ENCODE measurements around the gene RNASE13.

RNASE13 gene

DNA sequence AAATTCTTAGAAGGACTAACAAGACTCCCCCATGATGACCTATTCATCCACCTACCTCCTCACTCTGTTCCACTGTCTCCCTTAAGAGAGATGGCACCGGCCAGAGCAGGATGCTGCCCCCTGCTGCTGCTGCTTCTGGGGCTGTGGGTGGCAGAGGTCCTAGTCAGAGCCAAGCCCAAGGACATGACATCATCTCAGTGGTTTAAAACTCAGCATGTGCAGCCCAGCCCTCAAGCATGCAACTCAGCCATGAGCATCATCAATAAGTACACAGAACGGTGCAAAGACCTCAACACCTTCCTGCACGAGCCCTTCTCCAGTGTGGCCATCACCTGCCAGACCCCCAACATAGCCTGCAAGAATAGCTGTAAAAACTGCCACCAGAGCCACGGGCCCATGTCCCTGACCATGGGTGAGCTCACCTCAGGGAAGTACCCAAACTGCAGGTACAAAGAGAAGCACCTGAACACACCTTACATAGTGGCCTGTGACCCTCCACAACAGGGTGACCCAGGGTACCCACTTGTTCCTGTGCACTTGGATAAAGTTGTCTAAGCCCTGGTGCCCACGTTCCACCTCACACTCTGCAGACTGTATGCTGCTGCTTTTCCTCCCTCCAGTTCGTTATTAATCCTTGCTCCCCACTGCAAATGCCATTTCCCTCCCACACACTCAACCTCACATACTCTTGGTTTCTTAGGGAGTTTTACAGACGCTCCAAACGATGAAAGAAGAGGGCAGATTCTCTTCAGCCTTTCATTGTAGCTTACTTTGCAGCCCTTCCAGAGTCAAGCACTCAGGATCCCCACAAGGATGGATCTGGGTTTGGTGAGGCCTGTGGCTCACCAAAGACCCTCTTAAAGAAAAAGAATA lies 23.4 kb upstream of the RNASE13 start, which contains the start of gene RNASE8:
TSS of gene RNASE8 (plus strand) at position 20 of the 873 bp plus-strand sequence. CDS start at position 91, 71 bp downstream.
- no peak within 1 kb of the TSS for H3K4me3 ChIP-seq (ENCODE audit: low read length)
- H3K36me3 ChIP-seq (ENCODE audit: insufficient read depth, low read length), result no peaks in the 10 kb centered on the region
- H2AFZ ChIP-seq (ENCODE audit: low read depth, low read length), result no peak within 1 kb of the TSS
- H3K27me3 ChIP-seq (ENCODE audit: insufficient read depth, low read length), result no peaks in the 10 kb centered on the region
- H3K4me1 ChIP-seq (ENCODE audit: insufficient read depth, low read length), result no peaks in the 10 kb centered on the region
- H3K9me3 ChIP-seq (ENCODE audit: low read length), result no peaks in the 10 kb centered on the region

DNA sequence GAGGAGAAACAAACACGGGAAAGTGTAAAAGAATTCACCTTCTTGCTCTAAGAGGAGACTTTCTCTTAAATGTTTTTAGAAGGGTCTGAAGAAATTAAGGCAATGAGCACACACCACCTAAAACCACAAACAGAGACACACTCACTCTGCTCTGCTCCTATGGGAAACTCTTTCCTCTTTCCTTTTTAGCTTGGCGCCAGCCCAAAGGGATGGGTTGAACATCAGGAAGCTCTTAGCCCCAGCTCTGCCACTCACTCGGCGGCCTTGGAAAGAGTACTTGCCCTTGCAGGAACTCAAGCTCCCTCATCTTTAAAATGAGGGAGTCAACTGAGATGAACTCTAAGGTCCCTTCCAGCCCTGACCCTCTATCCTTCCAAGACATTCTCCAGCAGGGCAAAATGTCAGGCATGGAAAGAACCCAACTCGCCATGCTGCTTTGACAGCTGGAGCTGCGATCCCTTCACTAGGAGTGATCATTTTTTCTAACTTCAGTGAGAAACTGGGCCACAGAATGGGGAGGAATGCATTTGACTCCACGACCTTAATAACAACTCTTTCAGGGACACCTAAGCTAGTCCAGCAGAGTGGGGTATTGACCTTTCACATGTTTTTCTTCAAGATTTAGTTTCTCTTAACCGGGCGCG lies 22.0 kb upstream of the RNASE13 start:
- Histone ChIP-seq H2AFZ (ENCODE audit: low read depth, low read length) (no peak overlapping the region), H3K4me3 (ENCODE audit: low read length) (no peak overlapping the region), H3K9me3 (ENCODE audit: low read length) (no peaks in the 10 kb centered on the region), H3K4me1 (ENCODE audit: insufficient read depth, low read length) (no peaks in the 10 kb centered on the region), H3K36me3 (ENCODE audit: insufficient read depth, low read length) (no peaks in the 10 kb centered on the region), H3K27me3 (ENCODE audit: insufficient read depth, low read length) (no peaks in the 10 kb centered on the region)

DNA sequence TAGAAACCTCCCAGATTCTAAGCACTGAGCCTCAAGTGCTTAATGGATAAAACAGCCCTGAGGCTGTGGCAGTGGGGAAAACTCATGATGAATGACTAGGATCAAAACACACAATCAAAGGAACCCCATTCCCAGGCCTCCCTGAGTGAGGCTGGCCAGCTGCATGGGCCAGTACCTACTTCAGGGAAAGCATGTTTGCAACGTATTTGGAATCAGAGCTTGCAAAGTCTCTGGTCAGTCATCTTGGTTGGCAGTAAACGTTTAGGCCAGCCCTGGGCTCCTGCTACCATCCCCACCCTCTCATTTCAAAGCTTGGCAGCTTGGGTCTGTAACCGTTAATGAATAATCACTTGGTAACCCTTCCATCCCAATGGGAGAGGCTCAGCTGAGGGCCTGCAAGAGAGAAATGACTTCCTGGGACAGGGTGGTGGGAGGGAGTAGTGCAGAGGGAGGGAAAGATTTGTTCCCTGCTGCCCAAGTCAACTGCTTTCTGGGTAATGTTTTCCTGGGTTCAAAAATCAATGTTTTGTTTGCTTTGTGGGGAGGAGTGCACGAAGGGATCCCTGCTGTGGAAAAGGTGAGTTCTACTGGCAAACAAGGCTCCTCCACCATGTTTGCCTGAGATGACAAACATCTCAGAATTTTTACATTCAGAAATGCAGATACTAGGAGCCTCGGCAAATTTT lies 21.0 kb upstream of the RNASE13 start:
- Histone ChIP-seq H3K9me3 (ENCODE audit: low read length) (no peaks in the 10 kb centered on the region), H3K27me3 (ENCODE audit: insufficient read depth, low read length) (no peaks in the 10 kb centered on the region), H2AFZ (ENCODE audit: low read depth, low read length) (no peak overlapping the region), H3K4me3 (ENCODE audit: low read length) (no peak overlapping the region), H3K36me3 (ENCODE audit: insufficient read depth, low read length) (no peaks in the 10 kb centered on the region), H3K4me1 (ENCODE audit: insufficient read depth, low read length) (no peaks in the 10 kb centered on the region)

DNA sequence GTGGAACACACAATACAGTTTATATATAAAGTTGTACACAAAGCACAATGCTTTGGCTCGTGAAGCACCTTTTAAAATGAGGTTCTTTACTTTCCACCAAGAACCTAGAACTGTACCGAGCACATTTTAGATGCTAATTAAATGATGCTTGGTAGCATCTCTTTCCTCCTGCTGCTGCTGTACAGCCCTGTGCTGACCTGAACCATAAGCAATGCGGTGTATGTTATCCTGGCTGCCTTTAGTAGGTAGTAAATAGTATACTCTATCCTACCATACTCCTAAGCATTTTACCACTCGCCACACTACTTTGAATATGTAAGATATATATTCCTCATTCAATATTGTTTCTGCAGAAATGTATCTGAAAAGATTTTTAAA lies 20.1 kb upstream of the RNASE13 start:
- Histone ChIP-seq H3K4me3 (ENCODE audit: low read length) (no peak overlapping the region), H3K4me1 (ENCODE audit: insufficient read depth, low read length) (no peaks in the 10 kb centered on the region), H3K9me3 (ENCODE audit: low read length) (no peaks in the 10 kb centered on the region), H3K27me3 (ENCODE audit: insufficient read depth, low read length) (no peaks in the 10 kb centered on the region), H3K36me3 (ENCODE audit: insufficient read depth, low read length) (no peaks in the 10 kb centered on the region), H2AFZ (ENCODE audit: low read depth, low read length) (no peak overlapping the region)

DNA sequence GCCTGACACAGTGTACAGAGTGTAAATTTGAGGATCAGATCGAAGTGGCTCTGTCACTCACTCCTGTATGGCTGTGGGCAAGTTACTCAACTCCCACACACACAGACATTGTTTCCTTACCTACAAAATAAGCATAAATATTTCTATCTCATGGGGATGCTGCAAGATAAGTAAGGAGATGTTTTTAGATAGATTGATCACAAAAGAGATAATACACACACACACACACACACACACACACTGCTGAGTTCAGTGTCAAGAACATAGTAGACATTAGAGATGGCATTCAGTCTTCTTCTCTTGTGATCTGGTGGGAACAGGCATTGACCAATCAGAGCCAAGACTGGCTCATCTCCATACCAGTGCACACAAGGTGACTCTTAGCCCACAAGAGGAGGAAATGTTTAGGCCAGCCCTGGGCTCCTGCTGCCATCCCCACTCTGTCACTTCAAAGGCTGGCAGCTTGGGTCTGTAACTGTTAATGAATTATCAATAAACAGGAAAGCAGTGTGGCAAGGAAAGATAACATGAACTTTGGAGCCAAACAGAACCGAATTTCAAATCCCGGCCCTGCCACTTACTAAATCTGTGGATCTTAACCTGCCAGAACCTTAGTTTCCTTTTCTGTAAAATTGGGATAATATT lies 19.6 kb upstream of the RNASE13 start:
- H3K4me3 ChIP-seq (ENCODE audit: low read length), result no peak overlapping the region
- no peak overlapping the region for H2AFZ ChIP-seq (ENCODE audit: low read depth, low read length)
- H3K9me3 ChIP-seq (ENCODE audit: low read length), result no peaks in the 10 kb centered on the region
- no peaks in the 10 kb centered on the region for H3K4me1 ChIP-seq (ENCODE audit: insufficient read depth, low read length)
- no peaks in the 10 kb centered on the region for H3K36me3 ChIP-seq (ENCODE audit: insufficient read depth, low read length)
- no peaks in the 10 kb centered on the region for H3K27me3 ChIP-seq (ENCODE audit: insufficient read depth, low read length)

DNA sequence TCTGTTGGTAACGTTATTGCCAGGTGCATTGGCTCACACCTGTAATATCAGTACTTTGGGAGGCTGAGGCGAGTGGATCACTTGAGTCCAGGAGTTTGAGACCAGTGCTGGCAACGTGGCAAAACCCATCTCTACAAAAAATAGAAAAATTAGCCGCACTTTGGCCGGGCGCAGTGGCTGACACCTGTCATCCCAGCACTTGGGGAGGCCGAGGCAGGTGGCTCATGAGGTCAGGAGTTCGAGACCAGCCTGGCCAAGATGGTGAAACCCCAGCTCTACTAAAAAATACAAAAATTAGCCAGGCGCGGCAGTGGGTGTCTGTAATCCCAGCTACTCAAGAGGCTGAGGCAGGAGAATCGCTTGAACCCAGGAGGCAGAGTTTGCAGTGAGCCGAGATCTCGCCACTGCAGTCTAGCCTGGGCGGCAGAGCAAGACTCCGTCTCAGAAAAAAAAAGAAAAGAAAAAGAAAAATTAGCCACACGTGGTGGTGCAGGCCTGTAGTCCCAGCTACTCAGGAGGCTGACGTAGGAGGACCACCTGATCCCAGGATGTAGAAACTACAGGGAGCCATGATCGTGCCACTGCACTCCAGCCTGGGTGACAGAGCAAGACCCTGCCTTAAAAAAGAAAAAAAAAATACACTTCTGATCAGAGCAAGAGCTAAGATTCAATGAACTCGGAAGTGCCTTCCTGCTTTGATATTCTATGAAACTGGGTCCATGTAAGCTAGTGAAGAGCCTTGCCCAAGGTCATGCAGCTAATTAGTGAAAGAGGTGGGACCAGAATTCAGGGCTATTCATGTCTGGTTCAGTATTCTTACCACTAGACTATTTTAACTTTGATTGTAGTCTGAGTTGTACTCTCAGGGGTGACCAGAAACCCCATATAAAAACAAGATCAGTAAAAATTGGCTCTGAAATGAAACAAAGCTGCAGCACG lies 18.8 kb upstream of the RNASE13 start:
- H3K4me1 ChIP-seq (ENCODE audit: insufficient read depth, low read length), result peaks cover 3% of the 10 kb centered on the region
- H3K9me3 ChIP-seq (ENCODE audit: low read length), result no peaks in the 10 kb centered on the region
- H3K36me3 ChIP-seq (ENCODE audit: insufficient read depth, low read length), result no peaks in the 10 kb centered on the region
- H3K27me3 ChIP-seq (ENCODE audit: insufficient read depth, low read length), result no peaks in the 10 kb centered on the region
- no peak overlapping the region for H3K4me3 ChIP-seq (ENCODE audit: low read length)
- H2AFZ ChIP-seq (ENCODE audit: low read depth, low read length), result no peak overlapping the region

- H3K36me3 ChIP-seq (ENCODE audit: insufficient read depth, low read length), result no peaks in the 10 kb centered on the region
- peaks cover 3% of the 10 kb centered on the region for H3K4me1 ChIP-seq (ENCODE audit: insufficient read depth, low read length)
- H3K27me3 ChIP-seq (ENCODE audit: insufficient read depth, low read length), result peaks cover 3% of the 10 kb centered on the region
- H3K9me3 ChIP-seq (ENCODE audit: low read length), result no peaks in the 10 kb centered on the region
- H3K4me3 ChIP-seq (ENCODE audit: low read length), result no peak overlapping the region
- no peak overlapping the region for H2AFZ ChIP-seq (ENCODE audit: low read depth, low read length)
Measured at GRCh38 chr14:21050597-21050996, 16.0 kb upstream of the RNASE13 start.

GRCh38 chr14:21049271-21049673 lies 14.7 kb upstream of the RNASE13 start:
- Histone ChIP-seq H3K27me3 (ENCODE audit: insufficient read depth, low read length) (peaks cover 12% of the 10 kb centered on the region), H3K4me1 (ENCODE audit: insufficient read depth, low read length) (peaks cover 3% of the 10 kb centered on the region), H3K36me3 (ENCODE audit: insufficient read depth, low read length) (no peaks in the 10 kb centered on the region), H2AFZ (ENCODE audit: low read depth, low read length) (no peak overlapping the region), H3K9me3 (ENCODE audit: low read length) (no peaks in the 10 kb centered on the region), H3K4me3 (ENCODE audit: low read length) (no peak overlapping the region)

GRCh38 chr14:21048638-21049037 lies 14.0 kb upstream of the RNASE13 start:
- Histone ChIP-seq H3K27me3 (ENCODE audit: insufficient read depth, low read length) (peaks cover 13% of the 10 kb centered on the region), H3K4me1 (ENCODE audit: insufficient read depth, low read length) (peaks cover 3% of the 10 kb centered on the region), H3K9me3 (ENCODE audit: low read length) (no peaks in the 10 kb centered on the region), H2AFZ (ENCODE audit: low read depth, low read length) (no peak overlapping the region), H3K4me3 (ENCODE audit: low read length) (no peak overlapping the region), H3K36me3 (ENCODE audit: insufficient read depth, low read length) (no peaks in the 10 kb centered on the region)

DNA sequence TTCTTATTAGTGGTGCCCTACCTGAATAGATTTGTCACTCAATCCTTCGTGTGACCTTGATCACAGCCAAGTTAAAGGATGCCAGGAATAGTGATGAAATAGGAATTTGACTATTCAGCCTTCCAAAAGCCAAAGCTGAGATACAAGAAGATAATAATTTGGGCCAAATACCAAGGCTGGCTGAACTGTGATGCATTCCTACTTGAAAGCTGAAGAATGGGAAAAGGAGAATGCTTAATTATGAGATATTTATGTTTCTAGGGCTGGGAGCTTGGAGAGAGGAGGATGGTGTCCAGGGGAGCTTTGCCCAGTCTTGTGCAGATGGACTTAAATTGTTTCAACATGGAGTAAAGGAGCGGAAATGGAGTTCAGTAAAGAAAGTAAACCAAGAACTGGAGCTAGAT lies 12.8 kb upstream of the RNASE13 start:
- H2AFZ ChIP-seq (ENCODE audit: low read depth, low read length), result no peak overlapping the region
- H3K27me3 ChIP-seq (ENCODE audit: insufficient read depth, low read length), result peaks cover 25% of the 10 kb centered on the region
- H3K4me3 ChIP-seq (ENCODE audit: low read length), result no peak overlapping the region
- peaks cover 3% of the 10 kb centered on the region for H3K4me1 ChIP-seq (ENCODE audit: insufficient read depth, low read length)
- H3K9me3 ChIP-seq (ENCODE audit: low read length), result no peaks in the 10 kb centered on the region
- H3K36me3 ChIP-seq (ENCODE audit: insufficient read depth, low read length), result no peaks in the 10 kb centered on the region

DNA sequence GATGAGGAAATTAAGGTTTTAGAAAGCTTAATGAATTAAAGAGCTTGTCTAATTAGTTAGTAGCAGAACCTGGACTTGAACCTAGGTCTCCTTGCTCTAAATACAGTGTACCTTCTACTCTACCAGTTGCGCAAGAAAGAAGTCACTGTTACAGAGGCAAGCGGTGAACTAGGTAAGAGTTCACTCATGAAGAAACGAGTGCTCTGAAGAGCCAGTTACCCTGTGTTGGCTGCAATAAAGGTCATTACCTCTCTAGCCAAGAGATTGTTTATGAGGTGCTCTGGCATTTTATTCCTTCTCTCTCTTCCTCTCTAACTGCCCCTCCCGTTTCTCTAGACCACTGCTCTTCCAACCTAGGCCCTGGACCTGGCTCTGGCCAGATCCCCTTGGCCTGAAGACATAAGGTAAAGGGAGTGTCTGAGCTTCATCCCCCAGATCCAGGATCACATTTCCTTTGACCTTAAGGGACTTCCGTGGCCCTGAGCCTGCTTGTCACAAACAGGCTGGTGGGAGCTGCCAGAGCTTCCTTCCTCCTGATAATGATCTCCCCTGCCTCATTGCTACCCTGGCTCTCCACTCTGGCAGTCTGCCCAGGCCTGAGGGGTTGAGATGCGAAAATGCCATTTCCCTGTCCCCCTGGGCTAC lies 9.5 kb upstream of the RNASE13 start:
- Histone ChIP-seq H3K4me1 (ENCODE audit: insufficient read depth, low read length) (peaks cover 6% of the 10 kb centered on the region), H2AFZ (ENCODE audit: low read depth, low read length) (no peak overlapping the region), H3K36me3 (ENCODE audit: insufficient read depth, low read length) (no peaks in the 10 kb centered on the region), H3K4me3 (ENCODE audit: low read length) (no peak overlapping the region), H3K27me3 (ENCODE audit: insufficient read depth, low read length) (peaks cover 32% of the 10 kb centered on the region), H3K9me3 (ENCODE audit: low read length) (no peaks in the 10 kb centered on the region)
